Smooth muscle cell (in vitro differentiated cells): ENCODE data around the gene CD82. TPM values are rescaled to one million over a fixed set of nuclear protein-coding genes. Genes with fewer than 3 reads are reported as not detected.

Experiments
- DNase-seq: peaks from one replicate; lab custom pipeline; 2025; ENCODE audit not compliant: unreplicated experiment; lab: John Stamatoyannopoulos, UW
- H2AFZ ChIP-seq: fragments of 200-600 bp; sonication (generic); 2 replicates; pipeline ENCODE4 v1.6.0; 2016; ENCODE audit warnings: antibody characterized with exemption, low read depth, mild to moderate bottlenecking
- H3F3A ChIP-seq: fragments of 200-600 bp; sonication (generic); 2 replicates; pipeline ENCODE4 v1.6.0; 2017; ENCODE audit warnings: antibody characterized with exemption, low read depth
- H3K27ac ChIP-seq: fragments of 200-600 bp; sonication (generic); 2 replicates; pipeline ENCODE4 v1.5.1; 2016; ENCODE audit warnings: low read depth, mild to moderate bottlenecking
- H3K27me3 ChIP-seq: fragments of 200-600 bp; sonication (generic); 2 replicates; pipeline ENCODE4 v1.6.1; 2016; ENCODE audit warnings: low read depth, mild to moderate bottlenecking
- H3K36me3 ChIP-seq: fragments of 200-600 bp; sonication (generic); 2 replicates; pipeline ENCODE4 v1.5.1; 2016; ENCODE audit warnings: low read depth
- H3K4me1 ChIP-seq: fragments of 200-600 bp; sonication (generic); 2 replicates; pipeline ENCODE4 v1.5.1; 2016; ENCODE audit warnings: low read depth
- H3K4me2 ChIP-seq: fragments of 200-600 bp; sonication (generic); 2 replicates; pipeline ENCODE4 v1.6.0; 2016; ENCODE audit warnings: mild to moderate bottlenecking
- H3K4me3 ChIP-seq: fragments of 200-600 bp; sonication (generic); 2 replicates; pipeline ENCODE4 v1.5.1; 2016; ENCODE audit warnings: mild to moderate bottlenecking
- H3K79me2 ChIP-seq: fragments of 200-600 bp; sonication (generic); 2 replicates; pipeline ENCODE4 v1.6.0; 2016; ENCODE audit warnings: low read depth, mild to moderate bottlenecking
- H3K9ac ChIP-seq: fragments of 200-600 bp; sonication (generic); 2 replicates; pipeline ENCODE4 v1.6.0; 2016; ENCODE audit warnings: low read depth
- H3K9me3 ChIP-seq: fragments of 200-600 bp; sonication (generic); replicated peaks from 2 replicates; pipeline ENCODE4 v1.5.1; 2016; ENCODE audit warnings: low read depth
- H4K20me1 ChIP-seq: fragments of 200-600 bp; sonication (generic); 2 replicates; pipeline ENCODE4 v1.6.0; 2016; ENCODE audit warnings: low read depth
- CTCF ChIP-seq: fragments of 200-600 bp; sonication (generic); IDR thresholded peaks from 2 replicates; pipeline ENCODE4 v1.5.1; 2017; ENCODE audit warnings: borderline replicate concordance, mild to moderate bottlenecking, antibody characterized with exemption; ENCODE audit not compliant: insufficient read depth, poor library complexity, severe bottlenecking
- WGBS: methylation state at CpG from one replicate; pipeline ENCODE4 v1.1.7; 2016; ENCODE audit warnings: low lambda C conversion rate; 5-methylcytosine and 5-hydroxymethylcytosine counted together
- polyA plus RNA-seq: library from polyadenylated mRNA; unstranded; fragments of >200 nt; fragmentation: Nextera tagmentation; extraction: Ambion mirVana; gene quantifications from 2 replicates; pipeline ENCODE4 v1.2.1, GENCODE V29; 2016
- total RNA-seq: library from RNA; depleted of rRNA; stranded (reverse); fragments of >200 nt; gene quantifications from 2 replicates; pipeline ENCODE4 v1.2.3, GENCODE V29; 2014

CD82 gene
- total and polyA plus RNA-seq, 2 experiments from 2014 or later = 58.6 to 270 TPM

DNA sequence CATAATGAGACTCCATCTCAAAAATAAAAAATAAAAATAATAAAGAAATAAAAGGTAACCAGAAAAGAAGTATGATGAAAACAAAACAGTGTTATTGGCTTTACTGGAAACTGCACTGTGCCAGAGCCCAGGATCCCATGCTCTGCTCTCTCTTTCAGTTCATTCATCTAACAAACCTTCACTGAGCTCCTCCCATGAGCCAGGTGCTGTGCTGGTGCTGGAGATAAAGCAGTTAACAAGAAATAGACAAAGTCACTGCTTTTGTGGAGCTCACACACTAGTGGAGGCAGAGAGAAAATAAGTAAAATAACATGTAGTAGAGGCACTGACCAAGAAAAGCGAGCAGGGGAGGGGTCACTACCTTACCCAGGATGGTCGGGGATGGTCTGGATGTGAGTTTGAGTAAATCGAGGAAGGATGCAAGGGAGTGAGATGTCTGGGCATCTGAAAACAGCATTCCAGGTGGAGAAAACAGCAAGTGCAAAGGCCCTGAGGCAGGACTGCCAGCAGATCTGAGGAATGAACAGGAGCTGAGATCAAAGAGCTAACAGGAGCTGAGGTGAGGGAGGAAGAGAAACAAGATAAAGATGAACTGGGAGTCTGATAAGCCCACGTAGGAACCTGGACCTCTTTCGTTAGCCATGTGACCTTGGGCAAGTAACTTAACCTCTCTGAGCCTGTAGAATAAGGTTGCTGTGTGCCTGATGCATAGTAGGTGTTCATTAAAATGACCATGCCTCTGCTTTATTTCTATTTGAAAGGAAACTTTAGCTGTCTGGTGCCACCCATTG, 31.3 kb upstream of the CD82 start:
- H3K9ac ChIP-seq = no peak overlapping the region
- no peaks in the 10 kb centered on the region for H3K9me3 ChIP-seq
- no peaks in the 10 kb centered on the region for H3F3A ChIP-seq
- no peak overlapping the region for H2AFZ ChIP-seq
- no peak for DNase-seq
- H3K27ac ChIP-seq = no peak overlapping the region
- H3K4me2 ChIP-seq = no peak overlapping the region
- TF ChIP-seq CTCF = no peak
- H3K79me2 ChIP-seq = no peaks in the 10 kb centered on the region
- H3K36me3 ChIP-seq = no peaks in the 10 kb centered on the region
- peaks cover 16% of the 10 kb centered on the region for H3K27me3 ChIP-seq
- no peak overlapping the region for H3K4me3 ChIP-seq
- WGBS = 92% methylated on average over 5 of the region's 5 CpGs
- no peaks in the 10 kb centered on the region for H4K20me1 ChIP-seq
- H3K4me1 ChIP-seq = no peaks in the 10 kb centered on the region

- Histone ChIP-seq H2AFZ (no peak overlapping the region), H3K4me1 (no peaks in the 10 kb centered on the region), H3K4me3 (no peak overlapping the region), H3K79me2 (no peaks in the 10 kb centered on the region), H3K9ac (no peak overlapping the region), H3K9me3 (no peaks in the 10 kb centered on the region), H3K27ac (no peak overlapping the region), H3F3A (no peaks in the 10 kb centered on the region), H4K20me1 (no peaks in the 10 kb centered on the region), H3K36me3 (no peaks in the 10 kb centered on the region), H3K27me3 (peaks cover 22% of the 10 kb centered on the region), H3K4me2 (no peak overlapping the region)
- no peak for TF ChIP-seq CTCF
- WGBS = 83% methylated on average over 16 of the region's 16 CpGs
- no peak for DNase-seq
These were observed 30.1 kb upstream of the CD82 start for GRCh38 chr11:44535191-44535980.

- DNase-seq = no peak
- H3F3A ChIP-seq = no peaks in the 10 kb centered on the region
- no peak for TF ChIP-seq CTCF
- WGBS = 95% methylated on average over 20 of the region's 20 CpGs
- no peaks in the 10 kb centered on the region for H3K79me2 ChIP-seq
- H3K4me2 ChIP-seq = no peak overlapping the region
- no peaks in the 10 kb centered on the region for H3K9me3 ChIP-seq
- no peak overlapping the region for H2AFZ ChIP-seq
- H3K4me1 ChIP-seq = no peaks in the 10 kb centered on the region
- H3K27ac ChIP-seq = no peak overlapping the region
- no peaks in the 10 kb centered on the region for H3K36me3 ChIP-seq
- no peak overlapping the region for H3K4me3 ChIP-seq
- H3K27me3 ChIP-seq = peaks cover 22% of the 10 kb centered on the region
- no peaks in the 10 kb centered on the region for H4K20me1 ChIP-seq
- H3K9ac ChIP-seq = no peak overlapping the region
These were observed 28.5 kb upstream of the CD82 start for GRCh38 chr11:44536788-44537516.
